ENCODE data around the gene STK17B. TPM values are rescaled to one million over a fixed set of nuclear protein-coding genes. Genes with fewer than 3 reads are reported as not detected.
A peak's percentile ranks its signal among the peaks of the same experiment; 100 is the strongest.

Gene STK17B
- total RNA-seq, 2 experiments from 2014 or later: 645 to 648 TPM

GRCh38 chr2:196104066-196104465 lies 67.3 kb downstream of the STK17B start:
- Mint-ChIP-seq H3K4me3 (no peak overlapping the region), H3K27me3 (no peaks in the 10 kb centered on the region), H3K4me1 (ENCODE audit: low read depth) (peaks cover 38% of the 10 kb centered on the region), H3K9me3 (peaks cover 2% of the 10 kb centered on the region), H3K27ac (no peak overlapping the region), H3K36me3 (ENCODE audit: low read depth) (no peaks in the 10 kb centered on the region)
- ChIA-PET CTCF (no interaction called here), POLR2A (interaction anchor here (1.0 kb wide), 1 partner anchor 41 kb away, joined by 3 read pairs; no protein-coding TSS in a partner anchor)
- DNase-seq (no peak), ATAC-seq (ENCODE audit: poor library complexity) (no peak)
- Histone ChIP-seq H3K36me3 (ENCODE audit: insufficient read depth, low read length) (no peaks in the 10 kb centered on the region), H3K27me3 (ENCODE audit: control insufficient read depth in 1 of 2, insufficient read depth in 2 of 2, low read length in 2 of 2) (no peaks in the 10 kb centered on the region), H3K9me3 (ENCODE audit: control insufficient read depth in 1 of 2, insufficient read depth in 1 of 2, low read length in 2 of 2) (peaks cover 0 to 4% of the 10 kb centered on the region in 2 experiments), H3K27ac (ENCODE audit: low read depth in 1 of 2, low read length in 2 of 2) (no peak overlapping the region), H3K4me3 (ENCODE audit: low read length) (no peak overlapping the region), H3K4me1 (ENCODE audit: insufficient read depth, low read length) (peaks cover 3% of the 10 kb centered on the region)
- intact Hi-C loops (cut with DNase I, micrococcal nuclease): no loop called here
- TF ChIP-seq, protein P1, sequence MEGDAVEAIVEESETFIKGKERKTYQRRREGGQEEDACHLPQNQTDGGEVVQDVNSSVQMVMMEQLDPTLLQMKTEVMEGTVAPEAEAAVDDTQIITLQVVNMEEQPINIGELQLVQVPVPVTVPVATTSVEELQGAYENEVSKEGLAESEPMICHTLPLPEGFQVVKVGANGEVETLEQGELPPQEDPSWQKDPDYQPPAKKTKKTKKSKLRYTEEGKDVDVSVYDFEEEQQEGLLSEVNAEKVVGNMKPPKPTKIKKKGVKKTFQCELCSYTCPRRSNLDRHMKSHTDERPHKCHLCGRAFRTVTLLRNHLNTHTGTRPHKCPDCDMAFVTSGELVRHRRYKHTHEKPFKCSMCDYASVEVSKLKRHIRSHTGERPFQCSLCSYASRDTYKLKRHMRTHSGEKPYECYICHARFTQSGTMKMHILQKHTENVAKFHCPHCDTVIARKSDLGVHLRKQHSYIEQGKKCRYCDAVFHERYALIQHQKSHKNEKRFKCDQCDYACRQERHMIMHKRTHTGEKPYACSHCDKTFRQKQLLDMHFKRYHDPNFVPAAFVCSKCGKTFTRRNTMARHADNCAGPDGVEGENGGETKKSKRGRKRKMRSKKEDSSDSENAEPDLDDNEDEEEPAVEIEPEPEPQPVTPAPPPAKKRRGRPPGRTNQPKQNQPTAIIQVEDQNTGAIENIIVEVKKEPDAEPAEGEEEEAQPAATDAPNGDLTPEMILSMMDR (IDR thresholded peaks at IDR 0.05): no peak

GRCh38 chr2:196103626-196104025 lies 67.8 kb downstream of the STK17B start:
- Mint-ChIP-seq H3K36me3 (ENCODE audit: low read depth) (no peaks in the 10 kb centered on the region), H3K27ac (no peak overlapping the region), H3K4me1 (ENCODE audit: low read depth) (peaks cover 38% of the 10 kb centered on the region), H3K4me3 (no peak overlapping the region), H3K9me3 (peaks cover 2% of the 10 kb centered on the region), H3K27me3 (no peaks in the 10 kb centered on the region)
- no peak for DNase-seq
- Histone ChIP-seq H3K36me3 (ENCODE audit: insufficient read depth, low read length) (no peaks in the 10 kb centered on the region), H3K9me3 (ENCODE audit: control insufficient read depth in 1 of 2, insufficient read depth in 1 of 2, low read length in 2 of 2) (peaks cover 0 to 4% of the 10 kb centered on the region in 2 experiments), H3K27ac (ENCODE audit: low read depth in 1 of 2, low read length in 2 of 2) (no peak overlapping the region), H3K4me1 (ENCODE audit: insufficient read depth, low read length) (peaks cover 3% of the 10 kb centered on the region), H3K27me3 (ENCODE audit: control insufficient read depth in 1 of 2, insufficient read depth in 2 of 2, low read length in 2 of 2) (no peaks in the 10 kb centered on the region), H3K4me3 (ENCODE audit: low read length) (no peak overlapping the region)
- ChIA-PET CTCF (no interaction called here), POLR2A (no interaction called here)
- no peak for ATAC-seq (ENCODE audit: poor library complexity)
- intact Hi-C loops (cut with DNase I, micrococcal nuclease): no loop called here
- TF ChIP-seq, protein P1 (IDR thresholded peaks at IDR 0.05): no peak

DNA sequence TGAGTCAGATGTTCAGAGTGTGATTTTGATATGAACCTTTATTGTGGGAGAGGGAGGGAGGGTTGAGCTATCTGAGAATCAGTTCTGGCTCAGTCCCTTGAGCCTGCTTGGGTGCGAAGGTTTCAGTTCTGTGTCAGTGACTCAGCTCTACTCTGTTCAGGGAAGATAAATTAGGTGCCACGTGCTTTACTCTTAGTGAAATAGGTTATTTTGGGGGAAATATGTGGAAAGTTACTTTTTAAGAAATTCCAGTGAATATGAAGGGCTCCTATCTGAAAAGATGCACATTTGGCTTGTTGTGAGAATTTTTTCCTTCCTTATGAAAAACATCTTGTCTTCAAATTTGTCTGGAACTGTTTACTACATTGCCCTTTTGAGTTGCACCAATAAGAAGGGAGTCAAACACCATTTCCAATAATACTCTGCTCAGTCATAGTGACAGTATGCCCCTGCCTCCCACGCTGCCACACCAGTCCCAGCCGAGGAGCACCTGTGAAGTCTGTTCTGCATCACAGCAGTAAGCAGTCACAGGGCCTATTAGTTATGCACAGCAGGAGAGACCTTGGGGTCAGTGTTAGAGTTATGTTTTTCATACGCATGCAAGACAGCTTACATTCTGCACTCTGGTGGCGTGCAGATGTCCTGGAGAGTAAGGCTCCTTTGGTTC lies 69.9 kb downstream of the STK17B start:
- Mint-ChIP-seq H3K27ac (no peak overlapping the region), H3K9me3 (peaks cover 2% of the 10 kb centered on the region), H3K27me3 (no peaks in the 10 kb centered on the region), H3K36me3 (ENCODE audit: low read depth) (no peaks in the 10 kb centered on the region), H3K4me3 (no peak overlapping the region), H3K4me1 (ENCODE audit: low read depth) (peaks cover 38% of the 10 kb centered on the region)
- Histone ChIP-seq H3K4me1 (ENCODE audit: insufficient read depth, low read length) (peaks cover 3% of the 10 kb centered on the region), H3K27ac (ENCODE audit: low read depth in 1 of 2, low read length in 2 of 2) (no peak overlapping the region), H3K9me3 (ENCODE audit: control insufficient read depth in 1 of 2, insufficient read depth in 1 of 2, low read length in 2 of 2) (no peaks in the 10 kb centered on the region), H3K27me3 (ENCODE audit: control insufficient read depth in 1 of 2, insufficient read depth in 2 of 2, low read length in 2 of 2) (no peaks in the 10 kb centered on the region), H3K4me3 (ENCODE audit: low read length) (no peak overlapping the region), H3K36me3 (ENCODE audit: insufficient read depth, low read length) (no peaks in the 10 kb centered on the region)
- TF ChIP-seq, protein P1 (IDR thresholded peaks at IDR 0.05): no peak
- POLR2A ChIA-PET: interaction anchor here (0.7 kb wide), 1 partner anchor 513 kb away, joined by 3 read pairs; no protein-coding TSS in a partner anchor
- ATAC-seq (ENCODE audit: poor library complexity) (no peak), DNase-seq (peak in 1 of 14 experiments; percentile 8)
- CTCF ChIA-PET: interaction anchor here (0.9 kb wide), 1 partner anchor 36 kb away, joined by 3 read pairs; no protein-coding TSS in a partner anchor
- intact Hi-C loops (cut with DNase I, micrococcal nuclease): no loop called here
